HG02885 (cell line): ENCODE measurements around the gene TREM2.

Experiments used
- ATAC-seq: cut with Tn5 transposase; IDR thresholded peaks from one replicate; pipeline ENCODE4 v1.9.1; 2021; ENCODE audit warnings: mild to moderate bottlenecking; ENCODE audit not compliant: unreplicated experiment, poor library complexity

TREM2 gene

GRCh38 chr6:41186031-41186562 lies 23.2 kb upstream of the TREM2 start:
- ATAC-seq, result no peak

- no peak for ATAC-seq
These were observed 21.8 kb upstream of the TREM2 start for GRCh38 chr6:41184761-41185160.

GRCh38 chr6:41182069-41183034 lies 19.4 kb upstream of the TREM2 start:
- ATAC-seq, result no peak

- no peak for ATAC-seq
These were observed 18.6 kb upstream of the TREM2 start for GRCh38 chr6:41181566-41181965.

GRCh38 chr6:41179163-41179562 lies 16.2 kb upstream of the TREM2 start:
- ATAC-seq, result no peak

- no peak for ATAC-seq
These were observed 14.8 kb upstream of the TREM2 start for GRCh38 chr6:41177695-41178094.

GRCh38 chr6:41177287-41177686 lies 14.4 kb upstream of the TREM2 start:
- ATAC-seq, result no peak

GRCh38 chr6:41176189-41176588 lies 13.3 kb upstream of the TREM2 start:
- no peak for ATAC-seq

- no peak for ATAC-seq
These were observed 12.2 kb upstream of the TREM2 start for GRCh38 chr6:41175084-41175483.

- ATAC-seq, result no peak
These were observed 11.7 kb upstream of the TREM2 start for GRCh38 chr6:41174610-41175009.

GRCh38 chr6:41171908-41172307 lies 9.0 kb upstream of the TREM2 start:
- ATAC-seq, result no peak

- ATAC-seq, result no peak
These were observed 7.7 kb upstream of the TREM2 start for GRCh38 chr6:41170547-41171160.

- ATAC-seq, result no peak
These were observed 4.5 kb upstream of the TREM2 start for GRCh38 chr6:41167173-41167963.

GRCh38 chr6:41164551-41165120 lies 1.7 kb upstream of the TREM2 start:
- ATAC-seq, result no peak

GRCh38 chr6:41163419-41163717 lies 452 bp upstream of the TREM2 start:
- ATAC-seq, result no peak

GRCh38 chr6:41161851-41162552 lies 914 bp downstream of the TREM2 start:
- ATAC-seq, result no peak

GRCh38 chr6:41161380-41161779 lies 1.5 kb downstream of the TREM2 start:
- no peak for ATAC-seq

GRCh38 chr6:41160933-41161332 lies 2.0 kb downstream of the TREM2 start:
- no peak for ATAC-seq

GRCh38 chr6:41159415-41160082 lies 3.4 kb downstream of the TREM2 start:
- no peak for ATAC-seq
